Putamen (tissue), 1 donor: ENCODE data around the gene METTL21A.
"Not testable (repeated sequence)": the region's sequence is repeated elsewhere in the genome, so short reads cannot be mapped to it uniquely, and the experiment has no call there.

Experiments
- DNase-seq: peaks from one replicate; pipeline ENCODE4 v3.0.0-alpha.2; 2016; ENCODE audit warnings: low spot score

METTL21A gene

GRCh38 chr2:207625014-207625907, at the start of gene METTL21A:
Gene METTL21A, minus strand, starts transcription at chr2:207625394. Its CDS starts 1,019 bp downstream, at chr2:207624375.
- DNase-seq, result peak; percentile 91

- DNase-seq, result no peak
These were observed 49.6 kb upstream of the METTL21A start for GRCh38 chr2:207674826-207675225.

GRCh38 chr2:207674266-207674774, 49.1 kb upstream of the METTL21A start:
- DNase-seq, result no peak

- no peak for DNase-seq
These were observed 48.2 kb upstream of the METTL21A start for GRCh38 chr2:207673431-207673830.

- no peak for DNase-seq
These were observed 45.7 kb upstream of the METTL21A start for GRCh38 chr2:207670887-207671286.

GRCh38 chr2:207663870-207664545, 38.8 kb upstream of the METTL21A start:
- no peak for DNase-seq

GRCh38 chr2:207662203-207662602, 37.0 kb upstream of the METTL21A start:
- DNase-seq, result no peak

- DNase-seq, result no peak
These were observed 35.8 kb upstream of the METTL21A start for GRCh38 chr2:207660994-207661393.

- DNase-seq, result no peak
These were observed 33.0 kb upstream of the METTL21A start for GRCh38 chr2:207658156-207658555.

- DNase-seq, result no peak
These were observed 29.8 kb upstream of the METTL21A start for GRCh38 chr2:207655000-207655399.

GRCh38 chr2:207646582-207646981, 21.4 kb upstream of the METTL21A start:
- DNase-seq, result not testable (repeated sequence)

GRCh38 chr2:207643892-207644291, 18.7 kb upstream of the METTL21A start:
- DNase-seq, result no peak

- DNase-seq, result no peak
These were observed 15.5 kb upstream of the METTL21A start for GRCh38 chr2:207640661-207641060.

- DNase-seq, result no peak
These were observed 15.0 kb upstream of the METTL21A start for GRCh38 chr2:207640160-207640559.

- not testable (repeated sequence) for DNase-seq
These were observed 14.1 kb upstream of the METTL21A start for GRCh38 chr2:207639288-207639687.

GRCh38 chr2:207635468-207636200, 10.4 kb upstream of the METTL21A start:
- DNase-seq, result no peak

- DNase-seq, result no peak
These were observed 8.5 kb upstream of the METTL21A start for GRCh38 chr2:207633686-207634085.

GRCh38 chr2:207632575-207633493, 7.6 kb upstream of the METTL21A start:
- DNase-seq, result no peak

GRCh38 chr2:207630491-207630890, 5.3 kb upstream of the METTL21A start:
- no peak for DNase-seq

GRCh38 chr2:207629553-207629952, 4.4 kb upstream of the METTL21A start:
- no peak for DNase-seq
